OCI-LY1 (cell line): ENCODE measurements around the gene SDHA.

Experiments
- H2AFZ ChIP-seq: fragments of 200-600 bp; sonication (generic), shearing (Covaris generic); 2 replicates; pipeline ENCODE4 v1.6.0; 2014; ENCODE audit warnings: antibody characterized with exemption, mild to moderate bottlenecking, low read length
- H3F3A ChIP-seq: fragments of 200-600 bp; sonication (generic), shearing (Covaris generic); 2 replicates; pipeline ENCODE4 v1.6.0; 2014; ENCODE audit warnings: mild to moderate bottlenecking, antibody characterized with exemption, low read length, moderate library complexity; ENCODE audit not compliant: insufficient read depth
- H3K27ac ChIP-seq: fragments of 200-600 bp; sonication (generic); 2 replicates; pipeline ENCODE4 v1.5.1; 2014; ENCODE audit warnings: low read length, mixed run types, mild to moderate bottlenecking, low read depth; ENCODE audit not compliant: poor library complexity, severe bottlenecking
- H3K27me3 ChIP-seq: fragments of 200-600 bp; sonication (generic); 2 replicates; pipeline ENCODE4 v1.6.0; 2014; ENCODE audit warnings: antibody characterized with exemption, mild to moderate bottlenecking, low read length, moderate library complexity; ENCODE audit not compliant: insufficient read depth
- H3K36me3 ChIP-seq: fragments of 200-600 bp; sonication (generic); 2 replicates; pipeline ENCODE4 v1.6.1; 2014; ENCODE audit warnings: mild to moderate bottlenecking, antibody characterized with exemption, low read length, moderate library complexity, mixed read lengths; ENCODE audit not compliant: insufficient read depth
- H3K4me1 ChIP-seq: fragments of 200-600 bp; sonication (generic); 2 replicates; pipeline ENCODE4 v1.5.1; 2014; ENCODE audit warnings: mild to moderate bottlenecking, low read length, moderate library complexity; ENCODE audit not compliant: insufficient read depth, severe bottlenecking
- H3K4me2 ChIP-seq: fragments of 200-600 bp; sonication (generic), shearing (Covaris generic); 2 replicates; pipeline ENCODE4 v1.6.1; 2014; ENCODE audit warnings: low read length
- H3K4me3 ChIP-seq: fragments of 200-600 bp; sonication (generic); 2 replicates; pipeline ENCODE4 v1.5.1; 2014; ENCODE audit warnings: low read length, low read depth, mild to moderate bottlenecking, mixed read lengths; ENCODE audit not compliant: poor library complexity, severe bottlenecking
- H3K79me2 ChIP-seq: fragments of 200-600 bp; shearing (Covaris generic); 2 replicates; pipeline ENCODE4 v1.6.1; 2016; ENCODE audit warnings: mixed run types, low read length, mixed read lengths; ENCODE audit not compliant: insufficient read depth
- H3K9ac ChIP-seq: fragments of 200-600 bp; sonication (generic), shearing (Covaris generic); 2 replicates; pipeline ENCODE4 v1.6.1; 2014; ENCODE audit warnings: mild to moderate bottlenecking, low read length, mixed read lengths
- H3K9me2 ChIP-seq: fragments of 200-600 bp; sonication (generic), shearing (Covaris generic); 2 replicates; pipeline ENCODE4 v1.6.1; 2014; ENCODE audit warnings: low read depth, mild to moderate bottlenecking, low read length, mixed read lengths
- H3K9me3 ChIP-seq: fragments of 200-600 bp; shearing (Covaris generic); 2 replicates; pipeline ENCODE4 v1.6.1; 2014; ENCODE audit warnings: low read length, mixed read lengths
- H4K20me1 ChIP-seq: fragments of 200-600 bp; sonication (generic), shearing (Covaris generic); 2 replicates; pipeline ENCODE4 v1.6.0; 2016; ENCODE audit warnings: mild to moderate bottlenecking, low read length; ENCODE audit not compliant: insufficient read depth
- CTCF ChIP-seq: fragments of 200-600 bp; sonication (generic), shearing (Covaris generic); IDR thresholded peaks from 2 replicates; pipeline ENCODE4 v1.5.1; 2017; ENCODE audit warnings: mild to moderate bottlenecking, antibody characterized with exemption, low read length, moderate library complexity, mixed read lengths
- EZH2 ChIP-seq: fragments of 200-600 bp; sonication (generic), shearing (Covaris generic); IDR thresholded peaks from 2 replicates; pipeline ENCODE4 v1.8.0; 2017; ENCODE audit warnings: borderline replicate concordance, mixed run types, mild to moderate bottlenecking, antibody characterized with exemption, low read length, moderate library complexity, mixed read lengths

Gene SDHA

DNA sequence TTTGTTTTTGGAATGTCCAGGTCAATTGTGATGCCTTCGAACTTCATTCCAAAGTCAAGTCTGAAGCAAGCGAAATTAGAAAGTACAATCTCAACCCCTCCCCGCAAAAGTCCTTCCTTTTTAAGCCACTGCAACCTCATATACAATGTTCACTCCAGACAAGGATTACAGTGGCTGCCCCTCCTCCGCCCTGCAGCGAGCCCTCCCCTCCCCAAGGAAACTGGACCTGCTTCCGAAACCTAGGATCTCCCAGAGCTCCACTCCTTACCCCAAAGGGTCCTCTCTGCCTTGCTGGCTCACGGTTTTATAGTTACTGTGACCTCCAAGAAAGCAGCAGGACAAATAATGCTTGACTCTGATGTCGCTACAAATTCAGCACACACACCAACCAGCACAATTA is 16.4 kb upstream of the SDHA start:
- Histone ChIP-seq H3K4me2 (peak overlapping the region; percentile 44), H3K9me3 (no peaks in the 10 kb centered on the region), H3K9me2 (no peaks in the 10 kb centered on the region), H3K4me3 (peak overlapping the region; percentile 27), H3K79me2 (no peaks in the 10 kb centered on the region; the same call in 1 of the 2 replicates), H3K4me1 (peaks cover 22% of the 10 kb centered on the region), H3K27me3 (no peaks in the 10 kb centered on the region), H3K27ac (peak overlapping the region; percentile 64), H3K36me3 (peaks cover 32% of the 10 kb centered on the region), H2AFZ (no peak overlapping the region), H4K20me1 (no peaks in the 10 kb centered on the region), H3F3A (no peaks in the 10 kb centered on the region), H3K9ac (no peak overlapping the region; the same call in 1 of the 2 replicates)
- TF ChIP-seq CTCF, result no peak

GRCh38 chr5:203246-203930 is 14.7 kb upstream of the SDHA start:
- Histone ChIP-seq H2AFZ (no peak overlapping the region), H3K9me2 (no peaks in the 10 kb centered on the region), H3K9ac (no peak overlapping the region), H3K27me3 (no peaks in the 10 kb centered on the region), H3K79me2 (peaks cover 1% of the 10 kb centered on the region; the same call in 1 of the 2 replicates), H3K4me2 (no peak overlapping the region), H3K4me1 (peaks cover 22% of the 10 kb centered on the region), H4K20me1 (no peaks in the 10 kb centered on the region), H3F3A (no peaks in the 10 kb centered on the region), H3K4me3 (no peak overlapping the region), H3K36me3 (peaks cover 41% of the 10 kb centered on the region), H3K27ac (no peak overlapping the region), H3K9me3 (no peaks in the 10 kb centered on the region)
- no peak for TF ChIP-seq EZH2
- no peak for TF ChIP-seq CTCF

GRCh38 chr5:204001-204400 is 14.1 kb upstream of the SDHA start:
- Histone ChIP-seq H3K9ac (no peak overlapping the region), H3K27ac (no peak overlapping the region), H3F3A (no peaks in the 10 kb centered on the region), H2AFZ (no peak overlapping the region), H3K36me3 (peaks cover 39% of the 10 kb centered on the region), H3K27me3 (no peaks in the 10 kb centered on the region), H3K9me3 (no peaks in the 10 kb centered on the region), H3K4me3 (no peak overlapping the region), H3K4me1 (peaks cover 22% of the 10 kb centered on the region), H4K20me1 (no peaks in the 10 kb centered on the region), H3K4me2 (no peak overlapping the region), H3K79me2 (peaks cover 7% of the 10 kb centered on the region), H3K9me2 (no peaks in the 10 kb centered on the region)
- TF ChIP-seq CTCF (no peak), EZH2 (no peak)
